ENCODE measurements around the gene SFRP5.

Gene SFRP5

GRCh38 chr10:97774811-97775294 lies 3.1 kb upstream of the SFRP5 start:
- TF ChIP-seq CTCF (IDR thresholded peaks at IDR 0.05) = no peak
- H3K4me1 ChIP-seq (ENCODE audit: control insufficient read depth in 1 of 2, insufficient read depth in 1 of 2, low read depth in 1 of 2, low read length in 1 of 2) = peaks cover 0 to 3% of the 10 kb centered on the region in 2 experiments
- no peaks in the 10 kb centered on the region for H3K9me3 ChIP-seq
- H3K36me3 ChIP-seq = no peaks in the 10 kb centered on the region
- H3K27me3 ChIP-seq = peaks cover 57% of the 10 kb centered on the region
- no peak overlapping the region for H3K27ac ChIP-seq
- no peak overlapping the region for H3K4me3 ChIP-seq (ENCODE audit: low read depth in 1 of 2, low read length in 1 of 2)

GRCh38 chr10:97773096-97773495 lies 1.3 kb upstream of the SFRP5 start:
- no peak for TF ChIP-seq CTCF (IDR thresholded peaks at IDR 0.05)
- H3K36me3 ChIP-seq = no peaks in the 10 kb centered on the region
- peaks cover 67% of the 10 kb centered on the region for H3K27me3 ChIP-seq
- no peaks in the 10 kb centered on the region for H3K9me3 ChIP-seq
- H3K4me1 ChIP-seq (ENCODE audit: control insufficient read depth in 1 of 2, insufficient read depth in 1 of 2, low read depth in 1 of 2, low read length in 1 of 2) = peaks cover 0 to 3% of the 10 kb centered on the region in 2 experiments
- no peak overlapping the region for H3K4me3 ChIP-seq (ENCODE audit: low read depth in 1 of 2, low read length in 1 of 2)
- no peak overlapping the region for H3K27ac ChIP-seq

- H3K36me3 ChIP-seq = no peaks in the 10 kb centered on the region
- H3K27me3 ChIP-seq = peaks cover 67% of the 10 kb centered on the region
- no peak for TF ChIP-seq CTCF (IDR thresholded peaks at IDR 0.05)
- no peaks in the 10 kb centered on the region for H3K9me3 ChIP-seq
- no peak overlapping the region for H3K4me3 ChIP-seq (ENCODE audit: low read depth in 1 of 2, low read length in 1 of 2)
- peaks cover 0 to 3% of the 10 kb centered on the region in 2 experiments for H3K4me1 ChIP-seq (ENCODE audit: control insufficient read depth in 1 of 2, insufficient read depth in 1 of 2, low read depth in 1 of 2, low read length in 1 of 2)
- no peak overlapping the region for H3K27ac ChIP-seq
These were observed 526 bp downstream of the SFRP5 start for GRCh38 chr10:97771055-97771891.

DNA sequence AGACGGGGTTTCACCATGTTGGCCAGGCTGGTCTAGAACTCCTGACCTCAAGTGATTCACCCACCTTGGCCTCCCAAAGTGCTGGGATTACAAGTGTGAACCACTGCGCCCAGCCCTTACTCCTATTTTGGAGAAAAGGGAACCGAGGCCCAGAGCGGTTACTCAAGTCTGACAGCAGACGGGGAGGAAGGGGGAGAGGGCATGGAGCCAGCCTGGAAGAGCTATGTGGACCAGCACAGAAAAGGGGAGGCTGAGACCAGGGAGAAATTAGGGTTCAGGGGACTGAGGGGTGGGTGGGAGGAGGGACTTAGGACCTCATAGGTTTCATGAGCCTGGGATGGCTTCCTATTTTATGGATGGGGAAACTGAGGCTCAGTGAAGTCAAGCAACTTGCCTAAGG lies 1.5 kb downstream of the SFRP5 start:
- Histone ChIP-seq H3K4me3 (ENCODE audit: low read depth in 1 of 2, low read length in 1 of 2) (no peak overlapping the region), H3K4me1 (ENCODE audit: control insufficient read depth in 1 of 2, insufficient read depth in 1 of 2, low read depth in 1 of 2, low read length in 1 of 2) (peaks cover 0 to 3% of the 10 kb centered on the region in 2 experiments), H3K9me3 (no peaks in the 10 kb centered on the region), H3K36me3 (no peaks in the 10 kb centered on the region), H3K27me3 (peaks cover 63% of the 10 kb centered on the region), H3K27ac (no peak overlapping the region)
- no peak for TF ChIP-seq CTCF (IDR thresholded peaks at IDR 0.05)

DNA sequence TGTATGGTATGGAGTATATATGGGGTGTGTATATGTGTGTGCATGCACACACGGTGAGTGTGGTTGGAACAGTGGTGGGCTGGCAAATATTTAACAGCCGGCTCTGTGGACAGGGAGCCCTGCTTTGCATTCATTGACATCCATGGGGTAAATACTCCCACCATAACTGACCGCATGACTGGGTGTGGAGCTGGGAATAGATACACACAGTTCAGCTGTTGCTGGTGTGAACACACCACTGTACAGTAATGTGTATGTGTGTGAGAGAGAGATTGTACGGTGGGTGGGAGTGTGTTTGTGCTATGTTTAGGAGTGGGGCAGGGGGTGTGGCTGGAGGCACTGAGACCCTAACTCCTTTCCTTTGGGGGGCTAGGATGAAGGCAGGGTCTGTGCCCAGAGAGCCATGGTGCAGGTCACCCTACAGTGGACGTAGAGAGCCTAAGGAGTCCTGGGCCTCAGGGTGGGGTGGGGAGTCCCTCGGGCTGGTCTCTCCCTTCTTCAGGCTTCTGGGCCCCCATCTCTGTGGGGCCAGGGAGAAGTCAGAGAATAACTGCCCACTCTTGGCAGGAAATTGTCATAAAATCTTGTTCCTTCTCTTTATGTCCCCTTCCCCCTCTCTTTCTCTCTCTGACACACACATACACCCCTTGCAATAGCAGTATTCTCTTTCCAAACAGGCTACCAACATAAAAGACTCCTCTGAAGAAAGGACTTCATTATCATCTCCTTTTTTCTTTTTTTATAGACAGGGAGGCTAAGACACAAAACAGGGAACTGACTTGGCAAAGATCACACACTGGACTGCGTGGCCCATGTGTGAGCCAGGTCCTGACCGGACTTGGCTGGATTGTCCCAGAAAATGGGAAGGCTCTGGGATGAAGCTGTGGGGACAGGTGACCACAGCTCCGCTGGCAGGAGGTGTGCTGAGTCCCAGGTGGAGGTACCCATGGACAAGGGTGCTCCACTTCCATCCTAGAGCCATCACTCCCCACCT lies 3.2 kb downstream of the SFRP5 start:
- TF ChIP-seq CTCF (IDR thresholded peaks at IDR 0.05) = no peak
- Histone ChIP-seq H3K4me3 (ENCODE audit: low read depth in 1 of 2, low read length in 1 of 2) (no peak overlapping the region), H3K36me3 (no peaks in the 10 kb centered on the region), H3K27me3 (peaks cover 48% of the 10 kb centered on the region), H3K4me1 (ENCODE audit: control insufficient read depth in 1 of 2, insufficient read depth in 1 of 2, low read depth in 1 of 2, low read length in 1 of 2) (peaks cover 0 to 3% of the 10 kb centered on the region in 2 experiments), H3K9me3 (no peaks in the 10 kb centered on the region), H3K27ac (no peak overlapping the region)

All from neutrophil (primary cell).